HG02642 (cell line): Measurements from ENCODE around the gene CKS2.
A peak's percentile ranks its signal among the peaks of the same experiment; 100 is the strongest.
"Not testable (repeated sequence)": the region's sequence is repeated elsewhere in the genome, so short reads cannot be mapped to it uniquely, and the experiment has no call there.

Experiments used
- ATAC-seq: cut with Tn5 transposase; IDR thresholded peaks from one replicate; pipeline ENCODE4 v1.9.1; 2021; ENCODE audit warnings: mild to moderate bottlenecking; ENCODE audit not compliant: unreplicated experiment, poor library complexity

Gene CKS2

GRCh38 chr9:89310475-89311345, at the start of gene CKS2:
TSS of gene CKS2 (plus strand) at chr9:89311195. CDS start at chr9:89311293, 98 bp downstream.
- ATAC-seq: peak; percentile 90

- no peak for ATAC-seq
These were observed 37.3 kb upstream of the CKS2 start for GRCh38 chr9:89273528-89274279.

- no peak for ATAC-seq
These were observed 36.2 kb upstream of the CKS2 start for GRCh38 chr9:89274838-89275237.

- ATAC-seq: not testable (repeated sequence)
These were observed 35.0 kb upstream of the CKS2 start for GRCh38 chr9:89276040-89276439.

GRCh38 chr9:89277043-89277442, 34.0 kb upstream of the CKS2 start:
- ATAC-seq: no peak

GRCh38 chr9:89277454-89277853, 33.5 kb upstream of the CKS2 start:
- ATAC-seq: no peak

GRCh38 chr9:89278551-89278950, 32.4 kb upstream of the CKS2 start:
- no peak for ATAC-seq

- ATAC-seq: no peak
These were observed 31.8 kb upstream of the CKS2 start for GRCh38 chr9:89278997-89279739.

- ATAC-seq: no peak
These were observed 29.9 kb upstream of the CKS2 start for GRCh38 chr9:89281106-89281505.

GRCh38 chr9:89282248-89282968, 28.6 kb upstream of the CKS2 start:
- ATAC-seq: not testable (repeated sequence)

- no peak for ATAC-seq
These were observed 26.9 kb upstream of the CKS2 start for GRCh38 chr9:89284076-89284475.

GRCh38 chr9:89291741-89292140, 19.3 kb upstream of the CKS2 start:
- ATAC-seq: no peak

- ATAC-seq: no peak
These were observed 18.0 kb upstream of the CKS2 start for GRCh38 chr9:89293014-89293413.

- ATAC-seq: no peak
These were observed 15.6 kb upstream of the CKS2 start for GRCh38 chr9:89295400-89295799.

- ATAC-seq: not testable (repeated sequence)
These were observed 9.0 kb upstream of the CKS2 start for GRCh38 chr9:89301996-89302395.

- ATAC-seq: no peak
These were observed 6.8 kb upstream of the CKS2 start for GRCh38 chr9:89304020-89304833.

GRCh38 chr9:89304834-89305188, 6.2 kb upstream of the CKS2 start:
- ATAC-seq: no peak

- no peak for ATAC-seq
These were observed 5.1 kb upstream of the CKS2 start for GRCh38 chr9:89305868-89306267.

GRCh38 chr9:89309166-89309565, 1.8 kb upstream of the CKS2 start:
- no peak for ATAC-seq
